GM15510 (cell line): ENCODE measurements around the gene PBXIP1.

ENCODE experiments used
- POLR2A ChIP-seq: IDR thresholded peaks from 3 replicates; pipeline ENCODE4 v1.6.1; 2011; ENCODE audit warnings: borderline replicate concordance; ENCODE audit not compliant: insufficient read length; ENCODE audit errors: extremely low read depth

PBXIP1 gene

DNA sequence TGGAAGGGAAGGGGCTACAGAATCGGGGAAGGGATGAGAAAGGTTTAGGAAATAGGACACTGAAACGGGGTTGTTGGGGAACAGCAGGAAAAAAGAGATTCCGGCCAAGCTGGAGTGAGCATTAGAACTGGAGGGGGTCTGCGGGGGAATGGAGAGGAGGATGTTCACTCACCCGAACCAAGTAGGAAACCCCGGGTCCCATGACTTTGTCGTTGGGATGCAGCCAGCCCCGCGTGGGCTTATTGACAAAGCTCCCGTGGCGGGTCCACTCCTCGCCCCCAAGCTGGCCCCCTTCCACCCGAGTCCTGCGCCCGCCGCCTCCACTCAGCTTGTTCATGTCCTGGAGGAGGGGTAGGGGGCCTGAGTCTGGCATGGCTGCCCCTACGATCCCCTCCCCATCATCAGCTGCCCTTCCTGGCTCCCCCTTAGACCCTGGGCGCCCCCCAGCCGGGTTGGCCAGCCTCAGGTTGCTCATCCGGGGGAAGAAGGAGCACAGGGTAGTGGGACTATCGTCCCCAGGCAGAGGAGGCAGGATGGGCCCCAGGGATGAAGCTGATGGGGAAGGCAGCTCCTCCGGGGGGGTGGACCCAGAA, 14.1 kb upstream of the PBXIP1 start:
- TF ChIP-seq POLR2A: no peak

DNA sequence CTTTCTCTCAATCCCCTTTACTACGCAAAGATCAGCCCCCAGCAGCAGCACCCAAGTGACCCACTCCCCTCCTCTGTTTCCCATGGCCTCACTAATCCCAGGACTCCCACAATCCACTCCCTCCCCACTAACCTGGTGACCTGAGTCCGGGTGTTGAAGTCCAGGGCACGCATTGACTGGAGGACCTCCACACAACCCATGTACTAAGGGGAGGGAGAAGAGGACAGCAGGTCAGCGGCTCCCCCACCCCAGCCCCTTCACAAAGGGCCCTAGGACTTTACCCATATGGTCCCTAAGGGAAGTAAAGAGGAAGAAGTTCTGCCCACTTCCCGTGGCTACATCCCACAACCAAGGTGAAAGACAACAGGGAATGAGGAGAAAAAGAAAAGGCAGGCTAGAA, 13.3 kb upstream of the PBXIP1 start:
- TF ChIP-seq POLR2A: no peak

GRCh38 chr1:154968731-154969130, 12.8 kb upstream of the PBXIP1 start:
- TF ChIP-seq POLR2A: no peak

GRCh38 chr1:154967331-154967950, 11.5 kb upstream of the PBXIP1 start:
- TF ChIP-seq POLR2A: no peak

DNA sequence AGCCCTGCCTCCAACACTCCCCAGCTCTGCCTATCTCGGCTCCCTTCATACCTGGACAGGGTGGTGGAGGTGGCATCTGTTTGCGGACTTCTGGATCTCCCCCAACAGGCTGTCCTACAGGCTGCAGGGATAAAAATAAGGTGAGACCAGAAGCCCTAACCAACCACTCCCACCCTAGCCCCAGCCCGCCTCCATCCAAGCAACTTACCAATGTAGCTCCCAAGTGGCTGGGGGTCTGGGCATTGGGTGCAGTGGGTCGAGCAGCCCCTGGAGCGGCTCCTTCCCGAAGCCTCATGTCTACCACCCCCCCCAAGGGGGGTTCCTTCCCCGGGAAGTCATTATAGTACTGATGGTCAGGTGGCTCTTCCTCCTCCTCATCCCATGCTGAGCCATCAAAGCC, 10.2 kb upstream of the PBXIP1 start:
- no peak for TF ChIP-seq POLR2A

DNA sequence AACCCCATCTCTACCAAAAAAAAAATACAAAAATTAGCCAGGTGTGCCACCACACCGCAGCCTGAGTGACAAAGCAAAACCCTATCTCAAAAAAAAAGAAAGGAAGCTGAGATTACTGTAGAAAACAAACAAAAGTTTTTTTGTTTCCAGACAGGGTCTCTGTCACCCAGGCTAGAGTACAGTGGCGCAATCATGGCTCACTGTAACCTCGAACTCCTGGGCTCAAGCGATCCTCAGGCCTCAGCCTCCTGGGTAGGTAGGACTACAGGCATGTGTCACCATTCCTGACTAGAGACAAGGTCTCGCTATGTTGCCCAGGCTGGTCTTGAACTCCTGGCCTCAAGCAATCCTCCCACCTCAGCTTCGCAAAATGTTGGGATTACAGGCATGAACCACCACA, 8.5 kb upstream of the PBXIP1 start:
- no peak for TF ChIP-seq POLR2A

DNA sequence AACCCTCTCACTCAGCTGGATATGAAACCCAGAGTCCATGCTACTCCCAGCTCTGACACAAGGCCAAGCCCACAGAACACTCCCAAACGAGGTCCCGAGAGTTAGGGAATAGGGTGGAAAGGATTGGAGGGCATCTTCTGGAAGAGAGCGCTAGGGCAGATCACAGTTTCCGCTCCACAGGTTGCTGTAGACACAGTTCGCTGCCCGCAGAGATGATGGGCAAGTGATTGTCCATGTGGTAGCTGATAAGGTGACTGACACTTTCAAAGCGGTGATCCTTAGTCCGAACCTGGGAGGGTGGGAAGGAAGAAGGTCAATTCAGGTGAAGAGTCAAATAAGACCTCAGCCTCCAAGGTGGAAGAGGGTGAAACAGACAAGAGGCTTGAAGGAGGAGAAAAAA, 7.7 kb upstream of the PBXIP1 start:
- no peak for TF ChIP-seq POLR2A

DNA sequence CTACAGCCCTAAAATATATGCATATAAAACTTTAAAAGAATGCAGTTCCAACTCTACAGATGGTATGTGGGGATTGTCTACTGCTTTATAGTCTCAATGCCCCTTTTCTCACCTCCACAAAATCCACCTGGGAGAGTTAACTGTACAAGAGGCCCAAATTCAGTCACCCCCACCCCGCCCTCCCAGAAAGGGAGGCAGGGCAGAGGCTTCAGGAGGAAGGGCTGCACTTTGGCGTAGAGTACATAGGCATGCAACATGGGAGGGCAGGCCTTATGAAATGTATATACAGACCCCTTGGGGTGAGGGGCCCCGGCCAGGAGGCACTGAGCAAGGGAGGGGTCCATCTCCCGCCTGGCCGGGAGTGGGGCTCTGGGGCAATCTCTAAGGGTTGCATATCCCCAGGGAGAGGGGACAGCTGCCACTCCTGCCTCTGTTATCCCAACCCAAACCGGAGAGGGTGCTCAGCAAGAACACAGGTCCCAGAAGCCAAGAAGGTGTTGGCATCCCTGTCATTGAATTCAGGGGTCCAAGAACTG, 7.0 kb upstream of the PBXIP1 start:
- no peak for TF ChIP-seq POLR2A

GRCh38 chr1:154962156-154962749, 6.4 kb upstream of the PBXIP1 start:
- no peak for TF ChIP-seq POLR2A

GRCh38 chr1:154961207-154962155, 5.6 kb upstream of the PBXIP1 start, which contains the start of gene PYGO2:
Gene PYGO2 (minus strand): TSS chr1:154961782. CDS start chr1:154961576, 206 bp downstream.
- TF ChIP-seq POLR2A: peak; percentile 92

DNA sequence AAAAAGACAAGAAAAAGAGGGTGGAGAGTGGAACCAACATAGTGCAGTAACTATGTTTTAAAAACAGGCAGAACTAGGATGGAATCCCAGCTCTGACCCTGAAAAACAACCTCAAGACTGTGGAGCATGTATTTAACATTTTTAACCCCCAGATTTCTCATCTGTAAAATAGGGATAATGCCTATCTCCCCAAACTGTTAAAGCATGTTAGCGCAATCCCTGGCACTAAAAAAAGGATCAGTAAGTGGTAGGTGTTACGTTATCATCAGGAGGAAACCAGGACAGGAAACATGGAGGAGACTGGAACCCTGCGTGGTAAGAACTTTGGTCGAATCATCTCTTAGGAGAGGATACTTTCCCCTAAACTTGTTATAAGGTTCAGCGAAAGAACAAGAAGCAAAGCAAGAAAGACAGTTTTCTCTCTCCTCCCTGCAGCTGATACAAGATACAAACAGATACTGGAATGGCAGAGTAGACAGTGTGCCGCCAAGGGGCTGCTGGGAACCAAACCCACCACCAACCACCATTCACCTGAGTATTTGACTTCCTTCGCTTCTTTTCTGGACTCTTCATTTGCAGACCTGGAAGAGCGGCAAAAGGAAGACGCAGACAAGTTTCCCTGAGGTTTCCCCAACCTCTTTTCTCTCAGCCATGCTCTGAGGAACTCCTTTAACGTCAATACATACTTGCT, 4.7 kb upstream of the PBXIP1 start:
- no peak for TF ChIP-seq POLR2A

GRCh38 chr1:154959426-154959780, 3.5 kb upstream of the PBXIP1 start:
- no peak for TF ChIP-seq POLR2A

- no peak for TF ChIP-seq POLR2A
Measured at GRCh38 chr1:154958681-154959425, 3.0 kb upstream of the PBXIP1 start.

- no peak for TF ChIP-seq POLR2A
Measured at GRCh38 chr1:154958036-154958435, 2.1 kb upstream of the PBXIP1 start.
